WTC11 (cell line): ENCODE measurements around the gene CIDEB. TPM values are rescaled to one million over a fixed set of nuclear protein-coding genes. Genes with fewer than 3 reads are reported as not detected.
A peak's percentile ranks its signal among the peaks of the same experiment; 100 is the strongest.

ENCODE experiments used
- ATAC-seq: fragments of 200-7000 bp; cut with Tn5 transposase; 2 replicates; pipeline ENCODE4 v1.10.0; 2021; ENCODE audit warnings: mild to moderate bottlenecking, moderate library complexity
- CTCF ChIA-PET: fragments of 300-600 bp; sonication (Branson Sonifier 250); formaldehyde crosslinking; loops from one replicate; lab custom pipeline; 2021; ENCODE audit warnings: antibody characterized with exemption; lab: Charles Lee
- POLR2A ChIA-PET: fragments of 350-600 bp; sonication (Branson Sonifier 250); formaldehyde crosslinking; loops from one replicate; lab custom pipeline; 2021; ENCODE audit warnings: antibody characterized with exemption; lab: Charles Lee
- DNase-seq: peaks from one replicate; pipeline ENCODE4 v3.0.0; 2021; ENCODE audit warnings: low spot score
- H3K27ac Mint-ChIP-seq: 2 replicates; pipeline ENCODE4 v1.8.0; 2021; ENCODE audit warnings: mixed read lengths
- H3K27me3 Mint-ChIP-seq: 2 replicates; pipeline ENCODE4 v1.8.0; 2021; ENCODE audit warnings: low read depth, mild to moderate bottlenecking, moderate library complexity, mixed read lengths
- H3K36me3 Mint-ChIP-seq: 2 replicates; pipeline ENCODE4 v1.8.0; 2021; ENCODE audit warnings: mixed read lengths
- H3K4me1 Mint-ChIP-seq: 2 replicates; pipeline ENCODE4 v1.8.0; 2022; ENCODE audit warnings: mixed read lengths
- H3K4me3 Mint-ChIP-seq: 2 replicates; pipeline ENCODE4 v1.8.0; 2021; ENCODE audit warnings: mild to moderate bottlenecking, moderate library complexity, mixed read lengths
- H3K9me3 Mint-ChIP-seq: 2 replicates; pipeline ENCODE4 v1.8.0; 2021; ENCODE audit warnings: mixed read lengths
- ATF2 ChIP-seq: sonication (generic); formaldehyde crosslinking; IDR thresholded peaks from 2 replicates; pipeline ENCODE4 v1.8.1; 2022; ENCODE audit warnings: low read depth, missing genetic modification reagents, borderline replicate concordance
- CBFB ChIP-seq: sonication (generic); formaldehyde crosslinking; IDR thresholded peaks from 2 replicates; pipeline ENCODE4 v1.8.1; 2022; ENCODE audit warnings: mild to moderate bottlenecking, low read depth, missing genetic modification reagents
- CREB1 ChIP-seq: sonication (generic); formaldehyde crosslinking; IDR thresholded peaks from 2 replicates; pipeline ENCODE4 v1.8.0; 2023; ENCODE audit warnings: mild to moderate bottlenecking, missing genetic modification reagents
- CREM ChIP-seq: sonication (generic); formaldehyde crosslinking; IDR thresholded peaks from 2 replicates; pipeline ENCODE4 v1.8.1; 2022; ENCODE audit warnings: mild to moderate bottlenecking, missing genetic modification reagents, moderate library complexity
- EMX1 ChIP-seq: fragments of 250-450 bp; sonication (Bioruptor Pico); IDR thresholded peaks from 2 replicates; pipeline ENCODE4 v1.8.0; 2021; ENCODE audit warnings: mild to moderate bottlenecking
- FOXK1 ChIP-seq: sonication (generic); formaldehyde crosslinking; IDR thresholded peaks from 2 replicates; pipeline ENCODE4 v1.8.0; 2022; ENCODE audit warnings: mild to moderate bottlenecking, moderate library complexity, missing genetic modification reagents
- FOXP4 ChIP-seq: sonication (generic); formaldehyde crosslinking; IDR thresholded peaks from 2 replicates; pipeline ENCODE4 v1.8.0; 2022; ENCODE audit warnings: mild to moderate bottlenecking, missing genetic modification reagents
- GABPB1 ChIP-seq: sonication (generic); formaldehyde crosslinking; IDR thresholded peaks from 2 replicates; pipeline ENCODE4 v1.8.1; 2023; ENCODE audit warnings: mild to moderate bottlenecking, missing genetic modification reagents
- GRHL2 ChIP-seq: fragments of 250-450 bp; sonication (Bioruptor Pico); IDR thresholded peaks from 2 replicates; pipeline ENCODE4 v1.8.0; 2022; ENCODE audit warnings: mild to moderate bottlenecking, moderate library complexity; ENCODE audit not compliant: insufficient replicate concordance, severe bottlenecking
- JAZF1 ChIP-seq: fragments of 250-450 bp; sonication (Bioruptor Pico); IDR thresholded peaks from 2 replicates; pipeline ENCODE4 v1.9.0; 2021; ENCODE audit warnings: moderate library complexity, mild to moderate bottlenecking, inconsistent platforms
- MYBL2 ChIP-seq: sonication (generic); formaldehyde crosslinking; IDR thresholded peaks from 2 replicates; pipeline ENCODE4 v1.8.1; 2023; ENCODE audit warnings: mild to moderate bottlenecking, moderate library complexity, missing genetic modification reagents
- NFE2L1 ChIP-seq: sonication (generic); formaldehyde crosslinking; IDR thresholded peaks from 2 replicates; pipeline ENCODE4 v1.8.1; 2023; ENCODE audit warnings: missing genetic modification reagents
- NR2C2 ChIP-seq: sonication (generic); formaldehyde crosslinking; IDR thresholded peaks from 2 replicates; pipeline ENCODE4 v1.8.0; 2022; ENCODE audit warnings: mild to moderate bottlenecking, missing genetic modification reagents
- PRRX2 ChIP-seq: fragments of 250-450 bp; sonication (Bioruptor Pico); IDR thresholded peaks from 2 replicates; pipeline ENCODE4 v1.8.0; 2021; ENCODE audit warnings: mild to moderate bottlenecking
- RELA ChIP-seq: sonication (generic); formaldehyde crosslinking; IDR thresholded peaks from 2 replicates; pipeline ENCODE4 v1.8.1; 2022; ENCODE audit warnings: missing genetic modification reagents, mild to moderate bottlenecking, borderline replicate concordance
- TCF7 ChIP-seq: sonication (generic); formaldehyde crosslinking; IDR thresholded peaks from 2 replicates; pipeline ENCODE4 v1.8.0; 2022; ENCODE audit warnings: mild to moderate bottlenecking, low read depth, missing genetic modification reagents, moderate library complexity
- TP53 ChIP-seq: sonication (generic); formaldehyde crosslinking; IDR thresholded peaks from 2 replicates; pipeline ENCODE4 v1.8.1; 2023; ENCODE audit warnings: mild to moderate bottlenecking, missing genetic modification reagents
- USF1 ChIP-seq: sonication (generic); formaldehyde crosslinking; IDR thresholded peaks from 2 replicates; pipeline ENCODE4 v1.8.0; 2022; ENCODE audit warnings: mild to moderate bottlenecking, missing genetic modification reagents
- ZNF138 ChIP-seq: sonication (generic); formaldehyde crosslinking; conservative IDR thresholded peaks from 2 replicates; pipeline ENCODE4 v1.8.1; 2022; ENCODE audit warnings: mild to moderate bottlenecking, moderate library complexity, missing genetic modification reagents
- ZNF219 ChIP-seq: sonication (generic); formaldehyde crosslinking; IDR thresholded peaks from 2 replicates; pipeline ENCODE4 v1.8.0; 2023; ENCODE audit warnings: missing genetic modification reagents, mild to moderate bottlenecking, borderline replicate concordance
- ZNF232 ChIP-seq: sonication (generic); formaldehyde crosslinking; IDR thresholded peaks from 2 replicates; pipeline ENCODE4 v1.8.0; 2022; ENCODE audit warnings: mild to moderate bottlenecking, missing genetic modification reagents
- ZNF416 ChIP-seq: fragments of 250-450 bp; sonication (Bioruptor Pico); IDR thresholded peaks from 2 replicates; pipeline ENCODE4 v1.9.0; 2021; ENCODE audit warnings: mild to moderate bottlenecking, inconsistent platforms
- ZNF532 ChIP-seq: fragments of 250-450 bp; sonication (Bioruptor Pico); IDR thresholded peaks from 2 replicates; pipeline ENCODE4 v1.9.0; 2021; ENCODE audit warnings: mild to moderate bottlenecking, borderline replicate concordance
- ZSCAN18 ChIP-seq: fragments of 250-450 bp; sonication (Bioruptor Pico); IDR thresholded peaks from 2 replicates; pipeline ENCODE4 v2.1.2; 2022; ENCODE audit warnings: mild to moderate bottlenecking, moderate library complexity
- total RNA-seq: library from RNA; stranded (reverse); gene quantifications from 3 replicates; pipeline ENCODE4 v1.2.3, GENCODE V29; 2021

The CIDEB gene
- total RNA-seq, 1 experiment from 2014 or later = 4.7 TPM

GRCh38 chr14:24272467-24272866 is 35.3 kb downstream of the CIDEB start (continued):
- TF ChIP-seq ZNF532 (CRISPR knock-in tag) (no peak), NFE2L1 (no peak), MYBL2 (no peak)

- no peaks in the 10 kb centered on the region for H3K27me3 Mint-ChIP-seq
- H3K27ac Mint-ChIP-seq = no peak overlapping the region
- ChIA-PET CTCF (interaction anchor here (1.3 to 5.8 kb wide), 13 partner anchors 9 to 214 kb away, joined by 3 to 77 read pairs (median 10); partner anchors contain the start of genes CIDEB, DHRS1, IRF9 and LTB4R), POLR2A (interaction anchor here (0.5 to 1.5 kb wide), 10 partner anchors 9 to 96 kb away, joined by 3 to 20 read pairs (median 4); partner anchors contain the start of genes CHMP4A, DHRS1, MDP1 and NFATC4)
- H3K4me3 Mint-ChIP-seq = peak overlapping the region; percentile 72
- H3K9me3 Mint-ChIP-seq = no peaks in the 10 kb centered on the region
- TF ChIP-seq ZNF232 (CRISPR knock-in tag) = no peak
- no peak for TF ChIP-seq ZNF138 (CRISPR knock-in tag)
- TF ChIP-seq ZNF416 (CRISPR knock-in tag) = no peak
- no peak for TF ChIP-seq JAZF1 (CRISPR knock-in tag)
- no peak for TF ChIP-seq CBFB
- no peak for TF ChIP-seq CREB1 (CRISPR knock-in tag)
- no peak for TF ChIP-seq PRRX2 (CRISPR knock-in tag)
- no peak for TF ChIP-seq TCF7
- no peak for TF ChIP-seq USF1 (CRISPR knock-in tag)
- TF ChIP-seq NR2C2 (CRISPR knock-in tag) = no peak
- TF ChIP-seq EMX1 (CRISPR knock-in tag) = no peak
- no peak for TF ChIP-seq CREM
- no peak for TF ChIP-seq GRHL2 (CRISPR knock-in tag)
- no peak for TF ChIP-seq ATF2 (CRISPR knock-in tag)
- peaks cover 16% of the 10 kb centered on the region for H3K4me1 Mint-ChIP-seq
- ATAC-seq = no peak
- DNase-seq = no peak
- H3K36me3 Mint-ChIP-seq = peaks cover 4% of the 10 kb centered on the region; the same call in 1 of the 2 replicates
Observed at GRCh38 chr14:24271834-24272263, 35.9 kb downstream of the CIDEB start.

- H3K4me1 Mint-ChIP-seq = peaks cover 16% of the 10 kb centered on the region
- DNase-seq (peak; percentile 95), ATAC-seq (peak; percentile 94)
- peak within 1 kb of the TSS; percentile 72 for H3K4me3 Mint-ChIP-seq
- no peaks in the 10 kb centered on the region for H3K9me3 Mint-ChIP-seq
- ChIA-PET POLR2A (interaction anchor here (0.5 to 1.5 kb wide), 16 partner anchors 9 to 144 kb away, joined by 3 to 20 read pairs (median 4); partner anchors contain the start of genes CHMP4A, DHRS1, GMPR2 and MDP1), CTCF (interaction anchor here (0.6 to 5.8 kb wide), 22 partner anchors 9 to 1276 kb away, joined by 3 to 77 read pairs (median 6); partner anchors contain the start of genes CHMP4A, CIDEB, DHRS1 and IRF9)
- H3K27ac Mint-ChIP-seq = peak within 1 kb of the TSS; percentile 87
- no peaks in the 10 kb centered on the region for H3K27me3 Mint-ChIP-seq
- H3K36me3 Mint-ChIP-seq = peaks cover 4% of the 10 kb centered on the region; the same call in 1 of the 2 replicates
- TF ChIP-seq FOXK1 (CRISPR knock-in tag) (peak; percentile 89), TP53 (CRISPR knock-in tag) (0 out of 2 replicates have a peak, but pooled peaks have one; percentile 19), RELA (peak; percentile 69; the same call in 1 of the 2 replicates), ZSCAN18 (CRISPR knock-in tag) (no peak), ZNF219 (CRISPR knock-in tag) (peak; percentile 84; the same call in 1 of the 2 replicates), MYBL2 (peak; percentile 95), TCF7 (0 out of 2 replicates have a peak, but pooled peaks have one; percentile 67), GABPB1 (CRISPR knock-in tag) (peak; percentile 95), FOXP4 (CRISPR knock-in tag) (peak; percentile 81; the same call in 1 of the 2 replicates)
Observed at GRCh38 chr14:24271134-24271833, 36.5 kb downstream of the CIDEB start, which contains the start of gene RABGGTA. RABGGTA (minus strand) TSS chr14:24271597; CDS start chr14:24271115, 482 bp downstream.
